MG63 (cell line): ENCODE results near the gene FAM107B. TPM values are rescaled to one million over a fixed set of nuclear protein-coding genes. Genes with fewer than 3 reads are reported as not detected.
"Not testable (repeated sequence)": the region's sequence is repeated elsewhere in the genome, so short reads cannot be mapped to it uniquely, and the experiment has no call there.

ENCODE experiments used
- DNase-seq: peaks from one replicate; pipeline ENCODE4 v3.0.0-alpha.2; 2020
- H3K27me3 ChIP-seq: fragments of 250-450 bp; sonication (Bioruptor Pico); 2 replicates; pipeline ENCODE4 v1.5.1; 2020; ENCODE audit warnings: mild to moderate bottlenecking, moderate library complexity
- H3K36me3 ChIP-seq: fragments of 250-450 bp; sonication (Bioruptor Pico); 2 replicates; pipeline ENCODE4 v1.5.1; 2020; ENCODE audit warnings: mild to moderate bottlenecking, moderate library complexity
- H3K4me3 ChIP-seq: fragments of 250-450 bp; sonication (Bioruptor Pico); 2 replicates; pipeline ENCODE4 v1.5.1; 2020; ENCODE audit warnings: mild to moderate bottlenecking, moderate library complexity
- H3K9me3 ChIP-seq: fragments of 250-450 bp; sonication (Bioruptor Pico); 2 replicates; pipeline ENCODE4 v1.5.1; 2020; ENCODE audit warnings: mild to moderate bottlenecking, moderate library complexity
- total RNA-seq: library from RNA; depleted of rRNA; stranded (reverse); fragments of >200 nt; shearing (Covaris generic); gene quantifications from 2 replicates; pipeline ENCODE4 v1.2.3, GENCODE V29; 2014; ENCODE audit warnings: low replicate concordance; rRNA removed

Gene FAM107B
- total RNA-seq = 62.0 and 103 TPM in 2 replicates

DNA sequence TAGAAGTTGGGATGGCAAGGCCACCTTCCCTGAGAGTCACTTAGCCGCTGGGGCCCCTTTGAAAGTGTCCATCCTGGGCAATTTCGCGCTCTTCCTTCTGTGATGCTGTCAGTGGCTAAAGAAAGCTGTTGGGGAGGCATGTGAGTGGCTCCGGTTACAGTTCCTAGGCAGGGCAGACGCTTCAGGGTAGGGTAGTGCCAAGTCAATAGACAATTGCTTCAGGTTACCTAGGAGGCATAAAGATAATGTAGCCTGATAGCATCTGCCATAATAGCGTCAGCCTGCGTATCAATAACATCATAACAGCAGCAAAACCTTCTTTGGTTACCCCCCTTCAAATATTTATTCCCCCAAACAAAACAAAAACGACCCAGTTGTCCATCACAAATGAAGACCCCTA, at the start of gene FAM107B:
FAM107B (minus strand) TSS at position 101 of the 400 bp plus-strand sequence. CDS start 234 bp downstream, outside the sequence.
- no peaks in the 10 kb centered on the region for H3K9me3 ChIP-seq
- no peak for DNase-seq
- H3K27me3 ChIP-seq = no peaks in the 10 kb centered on the region
- H3K4me3 ChIP-seq = no peak within 1 kb of the TSS
- no peaks in the 10 kb centered on the region for H3K36me3 ChIP-seq

DNA sequence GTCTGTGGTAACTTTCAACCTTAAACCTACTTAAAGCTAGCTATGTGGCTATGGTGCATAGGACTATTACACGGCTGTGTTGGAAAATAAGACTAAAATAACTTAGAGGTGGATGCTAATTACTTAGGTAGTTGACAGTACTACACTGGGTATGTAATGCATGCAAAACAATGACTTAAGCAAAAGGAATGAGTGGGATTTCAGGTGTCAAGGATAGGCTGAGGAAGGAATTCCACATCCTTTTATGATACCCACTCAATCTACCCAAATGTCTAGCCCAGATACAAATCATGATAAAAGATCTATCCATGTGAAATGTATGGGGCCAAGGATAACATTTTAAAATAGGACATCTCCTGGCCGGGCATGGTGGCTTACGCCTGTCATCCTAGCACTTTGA, 49.3 kb upstream of the FAM107B start:
- no peaks in the 10 kb centered on the region for H3K36me3 ChIP-seq
- H3K9me3 ChIP-seq = no peaks in the 10 kb centered on the region
- H3K4me3 ChIP-seq = no peak overlapping the region
- no peaks in the 10 kb centered on the region for H3K27me3 ChIP-seq
- DNase-seq = no peak

GRCh38 chr10:14822879-14823755, 48.4 kb upstream of the FAM107B start:
- Histone ChIP-seq H3K4me3 (no peak overlapping the region), H3K9me3 (no peaks in the 10 kb centered on the region), H3K27me3 (no peaks in the 10 kb centered on the region), H3K36me3 (no peaks in the 10 kb centered on the region)
- peak; percentile 33 for DNase-seq

- H3K27me3 ChIP-seq = no peaks in the 10 kb centered on the region
- H3K9me3 ChIP-seq = no peaks in the 10 kb centered on the region
- no peaks in the 10 kb centered on the region for H3K36me3 ChIP-seq
- H3K4me3 ChIP-seq = no peak overlapping the region
- DNase-seq = no peak
Observed at GRCh38 chr10:14821635-14822375, 47.1 kb upstream of the FAM107B start.

DNA sequence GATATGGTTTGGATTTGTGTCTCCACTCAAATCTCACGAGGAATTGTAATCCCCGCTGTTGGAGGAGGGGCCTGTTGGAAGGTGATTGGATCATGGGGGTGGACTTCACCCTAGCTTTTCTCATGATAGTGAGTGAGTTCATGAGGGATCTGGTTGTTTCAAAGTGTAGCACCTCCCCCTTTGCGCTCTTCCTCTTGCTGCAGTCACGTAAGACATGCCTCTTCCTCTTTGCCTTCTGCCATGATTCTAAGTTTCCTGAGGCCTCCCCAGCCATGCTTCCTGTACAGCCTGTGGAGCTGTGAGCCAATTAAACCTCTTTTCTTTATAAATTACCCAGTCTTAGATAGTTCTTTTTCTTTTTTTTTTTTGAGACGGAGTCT, 46.1 kb upstream of the FAM107B start:
- Histone ChIP-seq H3K4me3 (no peak overlapping the region), H3K27me3 (no peaks in the 10 kb centered on the region), H3K36me3 (no peaks in the 10 kb centered on the region), H3K9me3 (no peaks in the 10 kb centered on the region)
- no peak for DNase-seq

GRCh38 chr10:14820010-14820774, 45.5 kb upstream of the FAM107B start:
- Histone ChIP-seq H3K4me3 (no peak overlapping the region), H3K36me3 (no peaks in the 10 kb centered on the region), H3K27me3 (no peaks in the 10 kb centered on the region), H3K9me3 (no peaks in the 10 kb centered on the region)
- DNase-seq = peak; percentile 74

DNA sequence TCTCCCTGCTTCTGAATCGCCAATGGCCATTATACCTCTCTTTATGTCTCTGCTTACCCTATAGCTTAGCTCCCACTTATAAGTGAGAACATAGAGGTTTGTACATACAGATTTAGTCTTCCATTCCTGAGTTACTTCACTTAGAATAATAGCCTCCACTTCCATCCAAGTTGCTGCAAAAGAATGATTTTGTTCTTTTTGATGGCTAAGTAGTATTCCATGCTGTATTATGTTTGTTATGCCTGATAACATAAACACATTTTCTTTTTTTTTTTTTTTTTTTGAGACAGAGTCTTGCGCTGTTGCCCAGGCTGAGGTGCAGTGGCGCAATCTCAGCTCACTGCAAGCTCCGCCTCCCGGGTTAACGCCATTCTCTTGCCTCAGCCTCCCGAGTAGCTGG, 42.0 kb upstream of the FAM107B start:
- DNase-seq, H3K9me3 ChIP-seq, H3K4me3 ChIP-seq, H3K36me3 ChIP-seq, H3K27me3 ChIP-seq: not testable (repeated sequence)

DNA sequence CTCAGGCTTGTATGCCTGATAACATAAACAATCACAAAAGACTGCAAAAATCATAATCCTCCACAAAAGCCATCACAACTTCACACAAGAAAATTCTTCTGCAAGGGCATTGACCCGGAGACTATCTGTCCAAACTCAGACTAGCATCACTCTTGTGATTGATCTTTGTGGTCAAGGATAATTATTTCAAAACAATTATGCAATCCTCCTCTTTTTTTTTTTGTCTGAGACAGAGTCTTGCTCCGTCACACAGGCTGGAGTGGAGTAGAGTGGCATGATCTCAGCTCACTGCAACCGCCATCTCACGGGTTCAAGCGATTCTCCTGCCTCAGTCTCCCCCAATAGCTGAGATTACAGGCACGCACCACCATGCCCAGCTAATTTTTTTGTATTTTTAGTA, 41.0 kb upstream of the FAM107B start:
- no peaks in the 10 kb centered on the region for H3K27me3 ChIP-seq
- no peaks in the 10 kb centered on the region for H3K9me3 ChIP-seq
- no peaks in the 10 kb centered on the region for H3K36me3 ChIP-seq
- DNase-seq = no peak
- no peak overlapping the region for H3K4me3 ChIP-seq

- no peaks in the 10 kb centered on the region for H3K27me3 ChIP-seq
- DNase-seq = no peak
- no peak overlapping the region for H3K4me3 ChIP-seq
- no peaks in the 10 kb centered on the region for H3K36me3 ChIP-seq
- H3K9me3 ChIP-seq = no peaks in the 10 kb centered on the region
Observed at GRCh38 chr10:14812271-14812670, 37.6 kb upstream of the FAM107B start.

- no peaks in the 10 kb centered on the region for H3K9me3 ChIP-seq
- H3K4me3 ChIP-seq = no peak overlapping the region
- no peak for DNase-seq
- no peaks in the 10 kb centered on the region for H3K36me3 ChIP-seq
- no peaks in the 10 kb centered on the region for H3K27me3 ChIP-seq
Observed at GRCh38 chr10:14810969-14811953, 36.6 kb upstream of the FAM107B start.

DNA sequence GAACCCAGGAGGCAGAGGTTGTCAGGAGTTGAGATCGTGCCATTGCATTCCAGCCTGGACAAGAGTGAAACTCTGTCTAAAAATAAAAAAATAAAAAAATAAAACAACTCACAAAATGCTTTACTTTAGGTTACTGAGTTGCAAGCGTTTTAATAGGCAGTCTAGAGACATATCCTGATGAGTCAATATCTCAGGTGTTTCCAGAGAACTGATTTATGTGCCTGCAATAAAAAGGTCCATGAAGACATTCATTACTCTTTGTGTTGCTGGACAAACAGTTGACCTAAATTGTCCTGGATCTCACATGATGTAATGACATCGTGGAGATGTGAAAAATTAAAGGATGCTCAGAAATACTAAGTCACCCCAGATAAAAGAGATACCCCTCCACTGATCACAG, 31.6 kb upstream of the FAM107B start:
- DNase-seq = no peak
- no peaks in the 10 kb centered on the region for H3K36me3 ChIP-seq
- no peak overlapping the region for H3K4me3 ChIP-seq
- no peaks in the 10 kb centered on the region for H3K27me3 ChIP-seq
- H3K9me3 ChIP-seq = no peaks in the 10 kb centered on the region

DNA sequence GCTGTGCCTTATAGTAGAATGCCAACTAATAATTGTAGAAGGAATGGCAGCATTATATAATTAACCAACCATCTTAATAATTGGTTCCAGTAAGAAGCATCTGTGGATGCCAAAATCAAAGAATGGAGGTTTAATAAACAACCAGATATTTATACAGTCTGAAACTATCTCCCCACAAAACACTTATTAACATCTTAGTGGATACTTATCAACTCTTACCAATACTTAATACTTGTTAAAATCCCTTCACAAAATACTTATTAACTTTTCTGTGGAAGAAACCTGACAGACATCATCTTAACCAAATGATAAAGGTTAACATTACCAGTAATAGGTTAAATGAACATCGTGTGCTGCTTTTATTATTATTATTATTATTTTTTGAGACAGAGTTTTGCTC, 29.1 kb upstream of the FAM107B start:
- no peaks in the 10 kb centered on the region for H3K36me3 ChIP-seq
- H3K4me3 ChIP-seq = no peak overlapping the region
- no peaks in the 10 kb centered on the region for H3K9me3 ChIP-seq
- H3K27me3 ChIP-seq = no peaks in the 10 kb centered on the region
- no peak for DNase-seq

- H3K36me3 ChIP-seq = no peaks in the 10 kb centered on the region
- DNase-seq = peak; percentile 10
- H3K27me3 ChIP-seq = no peaks in the 10 kb centered on the region
- no peaks in the 10 kb centered on the region for H3K9me3 ChIP-seq
- H3K4me3 ChIP-seq = no peak overlapping the region
Observed at GRCh38 chr10:14801723-14802122, 27.0 kb upstream of the FAM107B start.

DNA sequence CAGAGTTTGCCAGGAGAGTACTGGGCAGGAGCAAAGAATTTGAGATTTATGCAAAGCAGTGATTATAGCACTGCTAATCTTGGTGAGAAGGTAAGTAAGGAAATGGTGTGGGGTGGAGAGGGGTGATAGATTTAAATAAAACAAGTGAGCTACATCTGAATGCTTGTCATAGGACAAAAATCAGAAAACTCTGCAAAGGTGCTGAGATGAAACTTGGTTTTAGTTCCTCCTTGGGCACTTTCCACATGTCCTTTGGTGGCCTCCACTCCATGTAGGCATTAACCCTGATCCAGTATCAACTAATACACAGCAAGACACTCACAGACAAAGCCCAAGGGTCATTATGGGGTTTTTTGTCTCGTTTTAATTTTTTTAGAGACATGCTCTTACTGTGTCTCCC, 25.7 kb upstream of the FAM107B start:
- Histone ChIP-seq H3K36me3 (no peaks in the 10 kb centered on the region), H3K9me3 (no peaks in the 10 kb centered on the region), H3K27me3 (no peaks in the 10 kb centered on the region), H3K4me3 (no peak overlapping the region)
- DNase-seq = no peak

GRCh38 chr10:14798636-14799035, 23.9 kb upstream of the FAM107B start:
- H3K27me3 ChIP-seq = no peaks in the 10 kb centered on the region
- no peaks in the 10 kb centered on the region for H3K36me3 ChIP-seq
- no peak for DNase-seq
- H3K4me3 ChIP-seq = no peak overlapping the region
- no peaks in the 10 kb centered on the region for H3K9me3 ChIP-seq

DNA sequence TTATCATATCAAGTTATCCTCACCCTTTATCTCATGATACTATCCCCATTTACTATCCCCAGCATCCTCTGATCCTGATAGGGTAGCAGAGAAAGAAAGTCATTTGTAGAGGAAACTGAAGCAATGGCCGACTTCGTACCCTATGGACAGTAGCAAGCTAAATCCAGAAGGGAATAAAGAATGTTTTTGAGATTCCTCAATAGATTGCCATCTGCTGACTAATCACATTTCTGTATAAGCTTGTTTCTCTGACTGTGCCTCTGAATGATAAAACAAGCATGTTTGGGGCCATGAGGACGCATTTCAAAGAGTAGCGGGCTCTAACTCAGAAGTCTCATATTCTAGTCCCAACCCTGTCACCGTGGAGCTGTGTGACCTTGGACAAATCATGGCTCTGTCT, 13.2 kb upstream of the FAM107B start:
- no peak for DNase-seq
- no peaks in the 10 kb centered on the region for H3K36me3 ChIP-seq
- H3K9me3 ChIP-seq = peaks cover 5% of the 10 kb centered on the region
- H3K4me3 ChIP-seq = no peak overlapping the region
- H3K27me3 ChIP-seq = no peaks in the 10 kb centered on the region
